GM12873 (cell line): ENCODE results near the gene GABRB1.

Experiments
- CTCF ChIP-seq: IDR thresholded peaks from 2 replicates; pipeline ENCODE4 v1.5.1; 2012; ENCODE audit warnings: low read depth, mild to moderate bottlenecking, moderate library complexity, low read length, control low read depth; ENCODE audit not compliant: insufficient read depth; ENCODE audit errors: missing control alignments

The GABRB1 gene

GRCh38 chr4:47110546-47111132 is 79.3 kb downstream of the GABRB1 start:
- TF ChIP-seq CTCF = no peak

- no peak for TF ChIP-seq CTCF
These were observed 87.0 kb downstream of the GABRB1 start for GRCh38 chr4:47118192-47118929.

GRCh38 chr4:47120783-47121182 is 89.4 kb downstream of the GABRB1 start:
- no peak for TF ChIP-seq CTCF

- TF ChIP-seq CTCF = peak; percentile 93
These were observed 91.4 kb downstream of the GABRB1 start for GRCh38 chr4:47122592-47123291.

- TF ChIP-seq CTCF = no peak
These were observed 97.6 kb downstream of the GABRB1 start for GRCh38 chr4:47128991-47129390.

GRCh38 chr4:47135210-47135609 is 103.8 kb downstream of the GABRB1 start:
- no peak for TF ChIP-seq CTCF

- TF ChIP-seq CTCF = no peak
These were observed 111.9 kb downstream of the GABRB1 start for GRCh38 chr4:47143261-47143660.
